CD14-positive monocyte (primary cell): Measurements from ENCODE around the gene MRPL10. TPM values are rescaled to one million over a fixed set of nuclear protein-coding genes. Genes with fewer than 3 reads are reported as not detected.

Source experiments
- DNase-seq, 3 donors: peaks; one replicate each; pipeline ENCODE4 v3.0.0-alpha.2; 2011 to 2022
- H2AFZ ChIP-seq: 2 replicates; pipeline ENCODE4 v1.6.0; 2012; ENCODE audit warnings: mild to moderate bottlenecking, low read depth, low read length, inconsistent platforms; ENCODE audit not compliant: insufficient read depth, poor library complexity, severe bottlenecking
- H3K27ac ChIP-seq, 2 donors: 1 replicate in 1 of 2; 2 replicates in 1 of 2; pipeline ENCODE4 v1.5.1; 2012 to 2013; ENCODE audit warnings: low read length in 2 of 2, control low read depth in 1 of 2, inconsistent platforms in 1 of 2, low read depth in 1 of 2, mild to moderate bottlenecking in 1 of 2
- H3K27me3 ChIP-seq, 2 donors: one replicate each; pipeline versions ENCODE4 v1.6.0 to v1.6.1; 2011 to 2013; ENCODE audit warnings: low read length in 2 of 2; ENCODE audit not compliant: control insufficient read depth in 2 of 2, insufficient read depth in 2 of 2
- H3K36me3 ChIP-seq, 2 donors: replicated peaks in 1 of 2; 1 replicate in 1 of 2; 2 replicates in 1 of 2; pipeline versions ENCODE4 v1.5.1 to v1.6.1; 2012 to 2013; ENCODE audit warnings: low read length in 2 of 2, control low read depth in 1 of 2, inconsistent platforms in 1 of 2, mild to moderate bottlenecking in 1 of 2; ENCODE audit not compliant: insufficient read depth in 2 of 2, control insufficient read depth in 1 of 2
- H3K4me1 ChIP-seq, 2 donors: 1 replicate in 1 of 2; 2 replicates in 1 of 2; pipeline versions ENCODE4 v1.5.1 to v1.6.1; 2012 to 2013; ENCODE audit warnings: low read length in 2 of 2, control low read depth in 1 of 2, inconsistent platforms in 1 of 2, mild to moderate bottlenecking in 1 of 2, moderate library complexity in 1 of 2; ENCODE audit not compliant: insufficient read depth in 2 of 2, control insufficient read depth in 1 of 2
- H3K4me2 ChIP-seq: replicated peaks from 2 replicates; pipeline ENCODE3; 2012; ENCODE audit warnings: low read length, moderate library complexity, mild to moderate bottlenecking; ENCODE audit not compliant: poor library complexity, severe bottlenecking; ENCODE audit errors: extremely low read depth
- H3K4me3 ChIP-seq, 3 experiments: fragments of 200-600 bp in 1 of 3; sonication (generic) in 1 of 3; replicated peaks in 1 of 3; 1 replicate in 2 of 3; 2 replicates in 1 of 3; pipeline ENCODE4 v1.5.1; 2011 to 2013; ENCODE audit warnings: low read length in 3 of 3, mild to moderate bottlenecking in 3 of 3, control low read depth in 2 of 3, low read depth in 2 of 3, inconsistent platforms in 1 of 3, moderate library complexity in 1 of 3
- H3K79me2 ChIP-seq: 2 replicates; pipeline ENCODE4 v1.6.0; 2012; ENCODE audit warnings: mild to moderate bottlenecking, control low read depth, inconsistent platforms, low read length, moderate library complexity; ENCODE audit not compliant: insufficient read depth
- H3K9ac ChIP-seq: 2 replicates; pipeline ENCODE4 v1.6.0; 2017; ENCODE audit warnings: low read length, mild to moderate bottlenecking; ENCODE audit not compliant: insufficient read depth, poor library complexity, severe bottlenecking
- H3K9me3 ChIP-seq, 2 donors: replicated peaks in 1 of 2; 1 replicate in 1 of 2; 2 replicates in 1 of 2; pipeline versions ENCODE4 v1.5.1 to v1.6.1; 2012 to 2013; ENCODE audit warnings: low read length in 2 of 2, control low read depth in 1 of 2; ENCODE audit not compliant: control insufficient read depth in 1 of 2, insufficient read depth in 1 of 2
- H4K20me1 ChIP-seq: 2 replicates; pipeline ENCODE4 v1.6.0; 2012; ENCODE audit warnings: mild to moderate bottlenecking, low read length, control low read depth, moderate library complexity; ENCODE audit not compliant: insufficient read depth
- H3K27ac Mint-ChIP-seq, 7 donors: one replicate each; pipeline ENCODE4 v1.8.0; 2020; ENCODE audit warnings: mild to moderate bottlenecking in 7 of 7, mixed read lengths in 7 of 7, moderate library complexity in 6 of 7, inconsistent platforms in 2 of 7
- H3K27me3 Mint-ChIP-seq, 3 donors: one replicate each; pipeline ENCODE4 v1.8.0; 2021 to 2022; ENCODE audit warnings: low read depth in 3 of 3, mild to moderate bottlenecking in 3 of 3, mixed read lengths in 3 of 3, moderate library complexity in 3 of 3, inconsistent platforms in 1 of 3
- H3K36me3 Mint-ChIP-seq, 2 donors: one replicate each; pipeline ENCODE4 v1.8.0; 2020; ENCODE audit warnings: mixed read lengths in 2 of 2, inconsistent platforms in 1 of 2, mild to moderate bottlenecking in 1 of 2
- H3K4me1 Mint-ChIP-seq: one replicate; pipeline ENCODE4 v1.8.0; 2020; ENCODE audit warnings: mild to moderate bottlenecking, mixed read lengths
- H3K4me3 Mint-ChIP-seq, 2 donors: one replicate each; pipeline ENCODE4 v1.8.0; 2020; ENCODE audit warnings: mild to moderate bottlenecking in 2 of 2, mixed read lengths in 2 of 2, moderate library complexity in 1 of 2
- H3K9me3 Mint-ChIP-seq, 7 donors: one replicate each; pipeline ENCODE4 v1.8.0; 2020 to 2022; ENCODE audit warnings: mixed read lengths in 7 of 7, mild to moderate bottlenecking in 6 of 7, moderate library complexity in 6 of 7, inconsistent platforms in 2 of 7
- CTCF ChIP-seq: fragments of 200-600 bp; IDR thresholded peaks from one replicate; pipeline ENCODE4 v1.8.0; 2022; ENCODE audit warnings: antibody characterized with exemption, mild to moderate bottlenecking
- WGBS: methylation state at CpG from one replicate; pipeline ENCODE4 v1.1.5; 2013; ENCODE audit warnings: missing lambda C conversion rate; ENCODE audit not compliant: insufficient coverage; 5-methylcytosine and 5-hydroxymethylcytosine counted together
- intact Hi-C, 2 donors: fragments of 100-400 bp; cut with micrococcal nuclease; formaldehyde crosslinking; loops; one replicate each; pipeline versions ENCODE4 v1.15.0 to v1.15.1; 2023
- polyA plus RNA-seq, 3 donors: library from polyadenylated mRNA; depleted of rRNA in 1 of 3; unstranded in 2 of 3; stranded (reverse) in 1 of 3; fragments of 300-500 nt in 2 of 3; fragments of >200 nt in 1 of 3; fragmentation: Illumina TruSeq in 2 of 3; gene quantifications; 1 replicate in 2 of 3; 2 replicates in 1 of 3; pipeline ENCODE4 v1.2.3, GENCODE V29; 2012 to 2021

MRPL10 gene
- polyA plus RNA-seq, 3 donors = 28.5 to 32.7 (median 32.6) TPM

GRCh38 chr17:47830396-47831002, 842 bp downstream of the MRPL10 start:
- Histone ChIP-seq H3K4me3 (peak overlapping the region; percentile 88 to 93 (median 91)), H3K36me3 (peaks cover 29 to 34% of the 10 kb centered on the region in 2 donors), H3K79me2 (peaks cover 21% of the 10 kb centered on the region), H3K4me2 (peak overlapping the region; percentile 89), H3K4me1 (peaks cover 29 to 42% of the 10 kb centered on the region in 2 donors), H2AFZ (peak overlapping the region; percentile 93), H3K9me3 (no peaks in the 10 kb centered on the region), H3K27me3 (no peaks in the 10 kb centered on the region), H4K20me1 (no peaks in the 10 kb centered on the region), H3K9ac (no peak overlapping the region), H3K27ac (peak overlapping the region; percentile 77 to 85)
- Mint-ChIP-seq H3K36me3 (peaks cover 27 to 43% of the 10 kb centered on the region in 2 donors), H3K27me3 (no peaks in the 10 kb centered on the region), H3K27ac (peak overlapping the region in 5 of 7 donors; percentile 92 to 99 (median 97)), H3K4me1 (peaks cover 45% of the 10 kb centered on the region), H3K9me3 (peaks cover 0 to 1% (median 0%) of the 10 kb centered on the region in 7 donors), H3K4me3 (peak overlapping the region; percentile 94)
- WGBS = 86% methylated on average over 15 of the region's 18 CpGs
- intact Hi-C loops = no loop called here
- no peak for DNase-seq
- TF ChIP-seq CTCF = no peak

GRCh38 chr17:47829870-47830269, 1.5 kb downstream of the MRPL10 start:
- no peak overlapping the region for H2AFZ ChIP-seq
- H3K4me2 ChIP-seq = no peak overlapping the region
- no peak overlapping the region for H3K9ac ChIP-seq
- no peak overlapping the region for H3K4me3 Mint-ChIP-seq
- peaks cover 0 to 1% (median 0%) of the 10 kb centered on the region in 7 donors for H3K9me3 Mint-ChIP-seq
- H3K27me3 Mint-ChIP-seq = no peaks in the 10 kb centered on the region
- H3K4me1 ChIP-seq = peaks cover 29 to 39% of the 10 kb centered on the region in 2 donors
- H3K27ac Mint-ChIP-seq = peak overlapping the region in 2 of 7 donors; percentile 15 to 52
- WGBS = no CpG with 5 or more reads among the region's 3 CpGs
- TF ChIP-seq CTCF = no peak
- DNase-seq = no peak
- no peak overlapping the region for H3K4me3 ChIP-seq
- no peaks in the 10 kb centered on the region for H4K20me1 ChIP-seq
- peaks cover 41% of the 10 kb centered on the region for H3K4me1 Mint-ChIP-seq
- H3K79me2 ChIP-seq = peaks cover 21% of the 10 kb centered on the region
- no peaks in the 10 kb centered on the region for H3K9me3 ChIP-seq
- intact Hi-C loops = no loop called here
- peaks cover 33 to 40% of the 10 kb centered on the region in 2 donors for H3K36me3 ChIP-seq
- H3K36me3 Mint-ChIP-seq = peaks cover 30 to 48% of the 10 kb centered on the region in 2 donors
- no peaks in the 10 kb centered on the region for H3K27me3 ChIP-seq
- no peak overlapping the region for H3K27ac ChIP-seq
